Lower leg skin (tissue), 3 donors: ENCODE data around the gene DLGAP1.

Source experiments
- POLR2A ChIP-seq, 2 donors: fragments of 450-650 bp; IDR thresholded peaks; one replicate each; pipeline ENCODE4 v1.6.1; 2016 to 2017; ENCODE audit warnings: antibody characterized with exemption in 2 of 2, mild to moderate bottlenecking in 1 of 2, moderate library complexity in 1 of 2
- TF ChIP-seq, protein P1 (sequence below), 3 donors: fragments of 450-650 bp; IDR thresholded peaks; one replicate each; pipeline ENCODE4 v1.5.1; 2016; ENCODE audit warnings: antibody characterized with exemption in 3 of 3, mild to moderate bottlenecking in 3 of 3, moderate library complexity in 2 of 3

DNA sequence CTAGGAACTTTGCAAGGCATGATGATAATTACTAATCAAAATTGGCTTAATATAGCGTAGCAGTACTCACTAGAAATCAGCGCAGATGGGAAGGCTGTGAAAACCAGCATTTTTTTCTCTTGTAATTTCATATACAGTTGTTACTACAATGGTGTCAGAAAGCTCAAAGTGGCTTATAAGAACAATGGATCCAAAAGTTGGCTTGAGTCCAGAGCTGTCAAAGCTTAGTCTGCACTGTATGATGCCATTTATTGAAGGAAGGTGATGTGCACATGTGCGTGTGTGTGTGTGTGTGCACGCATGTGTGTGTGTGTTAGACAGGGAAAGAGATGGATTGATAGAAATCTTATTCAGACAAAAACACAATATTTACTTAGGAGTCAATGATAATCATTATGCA, 663.9 kb downstream of the DLGAP1 start:
- TF ChIP-seq, protein P1, sequence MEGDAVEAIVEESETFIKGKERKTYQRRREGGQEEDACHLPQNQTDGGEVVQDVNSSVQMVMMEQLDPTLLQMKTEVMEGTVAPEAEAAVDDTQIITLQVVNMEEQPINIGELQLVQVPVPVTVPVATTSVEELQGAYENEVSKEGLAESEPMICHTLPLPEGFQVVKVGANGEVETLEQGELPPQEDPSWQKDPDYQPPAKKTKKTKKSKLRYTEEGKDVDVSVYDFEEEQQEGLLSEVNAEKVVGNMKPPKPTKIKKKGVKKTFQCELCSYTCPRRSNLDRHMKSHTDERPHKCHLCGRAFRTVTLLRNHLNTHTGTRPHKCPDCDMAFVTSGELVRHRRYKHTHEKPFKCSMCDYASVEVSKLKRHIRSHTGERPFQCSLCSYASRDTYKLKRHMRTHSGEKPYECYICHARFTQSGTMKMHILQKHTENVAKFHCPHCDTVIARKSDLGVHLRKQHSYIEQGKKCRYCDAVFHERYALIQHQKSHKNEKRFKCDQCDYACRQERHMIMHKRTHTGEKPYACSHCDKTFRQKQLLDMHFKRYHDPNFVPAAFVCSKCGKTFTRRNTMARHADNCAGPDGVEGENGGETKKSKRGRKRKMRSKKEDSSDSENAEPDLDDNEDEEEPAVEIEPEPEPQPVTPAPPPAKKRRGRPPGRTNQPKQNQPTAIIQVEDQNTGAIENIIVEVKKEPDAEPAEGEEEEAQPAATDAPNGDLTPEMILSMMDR (IDR thresholded peaks at IDR 0.05), result no peak
- TF ChIP-seq POLR2A (IDR thresholded peaks at IDR 0.05), result no peak
